HFF-Myc (cell line): ENCODE measurements around the gene RYR1.

Experiments used
- DNase-seq: peaks from one replicate; pipeline ENCODE4 v3.0.0-alpha.2; 2011; ENCODE audit warnings: low read depth; ENCODE audit errors: extremely low read depth
- H3K4me3 ChIP-seq: replicated peaks from 2 replicates; pipeline ENCODE4 v1.5.1; 2011; ENCODE audit warnings: low read depth, mild to moderate bottlenecking, control low read depth, low read length
- CTCF ChIP-seq: IDR thresholded peaks from 2 replicates; pipeline ENCODE4 v1.5.1; 2012; ENCODE audit warnings: mild to moderate bottlenecking, low read depth, low read length, control low read depth; ENCODE audit errors: missing control alignments

RYR1 gene

DNA sequence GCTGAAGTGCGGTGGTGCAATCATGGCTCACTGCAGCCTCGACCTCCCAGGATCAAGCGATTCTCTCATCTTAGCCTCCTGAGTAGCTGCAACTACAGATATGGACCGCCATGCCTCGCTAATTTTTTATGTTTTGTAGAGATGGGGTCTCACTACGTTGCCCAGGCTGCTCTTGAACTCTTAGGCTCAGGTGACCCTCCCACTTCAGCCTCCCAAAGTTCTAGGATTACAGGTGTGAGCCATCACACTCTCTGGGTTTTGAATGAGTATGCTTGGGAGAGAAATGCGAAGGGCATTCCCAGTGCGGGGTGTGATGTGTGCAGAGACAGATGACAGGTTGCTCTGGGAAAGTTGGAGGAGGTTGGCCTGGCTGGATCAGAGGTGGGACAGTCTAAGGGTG, 49.0 kb downstream of the RYR1 start:
- DNase-seq = no peak
- no peak for TF ChIP-seq CTCF
- H3K4me3 ChIP-seq = no peak overlapping the region

GRCh38 chr19:38483016-38483630, 49.6 kb downstream of the RYR1 start:
- TF ChIP-seq CTCF = no peak
- no peak overlapping the region for H3K4me3 ChIP-seq
- DNase-seq = no peak

GRCh38 chr19:38484747-38485146, 51.3 kb downstream of the RYR1 start:
- no peak overlapping the region for H3K4me3 ChIP-seq
- TF ChIP-seq CTCF = no peak
- no peak for DNase-seq

DNA sequence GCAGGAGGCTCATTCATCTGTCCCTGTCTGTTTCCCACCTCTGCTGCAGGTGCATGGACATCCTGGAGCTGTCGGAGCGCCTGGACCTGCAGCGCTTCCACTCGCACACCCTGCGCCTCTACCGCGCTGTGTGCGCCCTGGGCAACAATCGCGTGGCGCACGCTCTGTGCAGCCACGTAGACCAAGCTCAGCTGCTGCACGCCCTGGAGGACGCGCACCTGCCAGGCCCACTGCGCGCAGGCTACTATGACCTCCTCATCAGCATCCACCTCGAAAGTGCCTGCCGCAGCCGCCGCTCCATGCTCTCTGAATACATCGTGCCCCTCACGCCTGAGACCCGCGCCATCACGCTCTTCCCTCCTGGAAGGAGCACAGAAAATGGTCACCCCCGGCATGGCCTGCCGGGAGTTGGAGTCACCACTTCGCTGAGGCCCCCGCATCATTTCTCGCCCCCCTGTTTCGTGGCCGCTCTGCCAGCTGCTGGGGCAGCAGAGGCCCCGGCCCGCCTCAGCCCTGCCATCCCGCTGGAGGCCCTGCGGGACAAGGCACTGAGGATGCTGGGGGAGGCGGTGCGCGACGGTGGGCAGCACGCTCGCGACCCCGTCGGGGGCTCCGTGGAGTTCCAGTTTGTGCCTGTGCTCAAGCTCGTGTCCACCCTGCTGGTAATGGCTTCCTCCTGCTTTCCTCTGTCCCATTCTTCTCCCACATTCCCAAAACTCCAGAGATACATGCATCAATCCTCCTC, 52.2 kb downstream of the RYR1 start:
- H3K4me3 ChIP-seq = no peak overlapping the region
- TF ChIP-seq CTCF = no peak
- DNase-seq = no peak

GRCh38 chr19:38486731-38487336, 53.3 kb downstream of the RYR1 start:
- DNase-seq = no peak
- TF ChIP-seq CTCF = no peak
- H3K4me3 ChIP-seq = no peak overlapping the region

DNA sequence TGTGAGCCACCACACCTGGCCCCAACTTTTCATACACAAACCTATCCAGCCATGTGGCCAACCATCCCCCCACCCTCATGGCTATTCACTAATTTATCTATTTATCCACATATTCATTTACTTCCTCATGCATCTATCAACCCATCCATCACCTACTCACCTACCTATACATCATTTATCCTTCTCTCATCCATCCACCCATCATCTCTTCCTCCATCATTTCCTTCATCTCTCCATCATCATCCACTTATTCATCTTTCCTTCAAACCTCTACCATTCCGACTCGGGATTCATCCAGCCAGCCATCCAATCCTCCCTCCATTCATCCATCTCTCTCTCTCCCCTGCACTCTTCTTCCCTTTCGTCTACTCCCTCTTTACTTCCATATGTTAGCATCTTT, 54.6 kb downstream of the RYR1 start:
- TF ChIP-seq CTCF = no peak
- H3K4me3 ChIP-seq = no peak overlapping the region

More for the DNA sequence above, 54.6 kb downstream of the RYR1 start:
- no peak for DNase-seq
